Gastrocnemius medialis (tissue), 4 donors: ENCODE measurements around the gene RAD23A.

Source experiments
- POLR2A ChIP-seq, 2 donors: fragments of 450-650 bp; IDR thresholded peaks; one replicate each; pipeline ENCODE4 v1.6.1; 2017; ENCODE audit warnings: antibody characterized with exemption in 2 of 2, mild to moderate bottlenecking in 2 of 2, moderate library complexity in 2 of 2
- TF ChIP-seq, protein P1 (sequence below), 5 experiments: fragments of 450-650 bp in 3 of 5; fragments of 200-600 bp in 2 of 5; sonication (generic) in 2 of 5; IDR thresholded peaks in 4 of 5; conservative IDR thresholded peaks in 1 of 5; 1 replicate in 4 of 5; 2 replicates in 1 of 5; pipeline ENCODE4 v1.5.1; 2016 to 2019; ENCODE audit warnings: antibody characterized with exemption in 5 of 5, mild to moderate bottlenecking in 3 of 5, moderate library complexity in 3 of 5

DNA sequence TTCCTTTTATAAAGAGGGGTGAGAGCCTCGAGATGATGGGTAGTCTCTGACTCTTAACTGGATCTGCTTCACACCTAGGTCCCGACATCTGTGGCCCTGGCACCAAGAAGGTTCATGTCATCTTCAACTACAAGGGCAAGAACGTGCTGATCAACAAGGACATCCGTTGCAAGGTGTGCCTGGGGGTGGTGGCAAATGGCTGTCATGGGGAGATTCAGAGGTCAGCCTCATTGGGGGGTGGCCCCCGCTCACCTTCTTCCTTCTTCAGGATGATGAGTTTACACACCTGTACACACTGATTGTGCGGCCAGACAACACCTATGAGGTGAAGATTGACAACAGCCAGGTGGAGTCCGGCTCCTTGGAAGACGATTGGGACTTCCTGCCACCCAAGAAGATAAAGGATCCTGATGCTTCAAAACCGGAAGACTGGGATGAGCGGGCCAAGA lies 5.7 kb upstream of the RAD23A start:
- TF ChIP-seq, protein P1, sequence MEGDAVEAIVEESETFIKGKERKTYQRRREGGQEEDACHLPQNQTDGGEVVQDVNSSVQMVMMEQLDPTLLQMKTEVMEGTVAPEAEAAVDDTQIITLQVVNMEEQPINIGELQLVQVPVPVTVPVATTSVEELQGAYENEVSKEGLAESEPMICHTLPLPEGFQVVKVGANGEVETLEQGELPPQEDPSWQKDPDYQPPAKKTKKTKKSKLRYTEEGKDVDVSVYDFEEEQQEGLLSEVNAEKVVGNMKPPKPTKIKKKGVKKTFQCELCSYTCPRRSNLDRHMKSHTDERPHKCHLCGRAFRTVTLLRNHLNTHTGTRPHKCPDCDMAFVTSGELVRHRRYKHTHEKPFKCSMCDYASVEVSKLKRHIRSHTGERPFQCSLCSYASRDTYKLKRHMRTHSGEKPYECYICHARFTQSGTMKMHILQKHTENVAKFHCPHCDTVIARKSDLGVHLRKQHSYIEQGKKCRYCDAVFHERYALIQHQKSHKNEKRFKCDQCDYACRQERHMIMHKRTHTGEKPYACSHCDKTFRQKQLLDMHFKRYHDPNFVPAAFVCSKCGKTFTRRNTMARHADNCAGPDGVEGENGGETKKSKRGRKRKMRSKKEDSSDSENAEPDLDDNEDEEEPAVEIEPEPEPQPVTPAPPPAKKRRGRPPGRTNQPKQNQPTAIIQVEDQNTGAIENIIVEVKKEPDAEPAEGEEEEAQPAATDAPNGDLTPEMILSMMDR (IDR thresholded peaks at IDR 0.05 in 4 of 5, conservative IDR thresholded peaks at IDR 0.05 in 1 of 5), result no peak
- no peak for TF ChIP-seq POLR2A (IDR thresholded peaks at IDR 0.05)
